Measurements from ENCODE around the gene FBXL7. TPM values are rescaled to one million over a fixed set of nuclear protein-coding genes. Genes with fewer than 3 reads are reported as not detected.

The FBXL7 gene
- total RNA-seq = 8.0 TPM
- long read RNA-seq, partial matches to known transcripts = 1 of 15 reads
- long read RNA-seq, other reads (novel, unspliced or antisense) = 14 of 15 reads

DNA sequence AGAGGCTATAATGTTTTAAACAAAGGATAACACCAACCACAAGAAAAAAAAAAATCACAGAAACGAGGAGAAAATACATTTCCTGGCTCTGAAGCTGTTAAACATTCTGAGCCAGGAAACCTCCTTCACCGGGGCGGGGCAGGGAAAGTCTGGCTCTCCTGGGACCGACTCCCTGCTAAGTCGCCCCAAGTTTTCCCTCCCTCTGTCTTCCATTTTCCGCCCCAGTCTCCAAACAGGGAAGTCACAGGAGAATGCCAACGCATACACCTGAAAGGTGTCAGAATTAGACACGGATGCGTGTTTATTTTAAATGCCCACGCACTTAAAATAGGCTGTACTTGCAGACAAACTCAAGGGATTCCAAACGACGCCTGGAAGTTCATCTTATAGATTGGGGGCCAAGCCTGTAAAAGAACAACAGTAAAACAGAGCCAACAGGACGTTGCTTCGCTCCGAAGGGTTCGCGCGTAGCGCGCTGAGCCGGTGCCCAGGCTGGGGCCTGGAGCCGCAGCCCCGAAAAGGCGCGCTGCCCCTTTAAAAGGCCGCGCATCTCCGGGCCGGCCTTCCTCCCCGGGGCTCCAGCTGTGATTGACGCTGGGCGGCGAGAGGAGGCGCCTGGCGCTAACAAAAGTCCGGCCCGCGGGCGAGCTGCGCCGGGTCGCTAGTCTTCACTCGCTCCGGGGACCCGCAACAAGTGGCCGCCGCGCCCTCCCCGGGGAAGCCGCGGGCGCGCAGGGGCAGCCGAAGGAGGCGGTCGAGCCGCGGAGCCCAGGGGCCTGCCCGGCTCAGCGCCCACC is at the start of gene FBXL7:
Gene FBXL7 (plus strand): TSS at position 653 of the 797 bp plus-strand sequence.
- peaks cover 6% of the 10 kb centered on the region for H3K4me1 ChIP-seq
- no peaks in the 10 kb centered on the region for H3K27me3 ChIP-seq (ENCODE audit: low read depth)
- H3K4me3 ChIP-seq = peak within 1 kb of the TSS; percentile 70
- intact Hi-C loops (cut with DNase I) = no loop called here
- H3K36me3 ChIP-seq = no peaks in the 10 kb centered on the region
- no peaks in the 10 kb centered on the region for H3K9me3 ChIP-seq
- DNase-seq = peak; percentile 79
- H3K27ac ChIP-seq = peak within 1 kb of the TSS; percentile 82
- TF ChIP-seq, protein P1, sequence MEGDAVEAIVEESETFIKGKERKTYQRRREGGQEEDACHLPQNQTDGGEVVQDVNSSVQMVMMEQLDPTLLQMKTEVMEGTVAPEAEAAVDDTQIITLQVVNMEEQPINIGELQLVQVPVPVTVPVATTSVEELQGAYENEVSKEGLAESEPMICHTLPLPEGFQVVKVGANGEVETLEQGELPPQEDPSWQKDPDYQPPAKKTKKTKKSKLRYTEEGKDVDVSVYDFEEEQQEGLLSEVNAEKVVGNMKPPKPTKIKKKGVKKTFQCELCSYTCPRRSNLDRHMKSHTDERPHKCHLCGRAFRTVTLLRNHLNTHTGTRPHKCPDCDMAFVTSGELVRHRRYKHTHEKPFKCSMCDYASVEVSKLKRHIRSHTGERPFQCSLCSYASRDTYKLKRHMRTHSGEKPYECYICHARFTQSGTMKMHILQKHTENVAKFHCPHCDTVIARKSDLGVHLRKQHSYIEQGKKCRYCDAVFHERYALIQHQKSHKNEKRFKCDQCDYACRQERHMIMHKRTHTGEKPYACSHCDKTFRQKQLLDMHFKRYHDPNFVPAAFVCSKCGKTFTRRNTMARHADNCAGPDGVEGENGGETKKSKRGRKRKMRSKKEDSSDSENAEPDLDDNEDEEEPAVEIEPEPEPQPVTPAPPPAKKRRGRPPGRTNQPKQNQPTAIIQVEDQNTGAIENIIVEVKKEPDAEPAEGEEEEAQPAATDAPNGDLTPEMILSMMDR (IDR thresholded peaks at IDR 0.05) = peak; percentile 41
- ATAC-seq = peak; percentile 92 to 95

DNA sequence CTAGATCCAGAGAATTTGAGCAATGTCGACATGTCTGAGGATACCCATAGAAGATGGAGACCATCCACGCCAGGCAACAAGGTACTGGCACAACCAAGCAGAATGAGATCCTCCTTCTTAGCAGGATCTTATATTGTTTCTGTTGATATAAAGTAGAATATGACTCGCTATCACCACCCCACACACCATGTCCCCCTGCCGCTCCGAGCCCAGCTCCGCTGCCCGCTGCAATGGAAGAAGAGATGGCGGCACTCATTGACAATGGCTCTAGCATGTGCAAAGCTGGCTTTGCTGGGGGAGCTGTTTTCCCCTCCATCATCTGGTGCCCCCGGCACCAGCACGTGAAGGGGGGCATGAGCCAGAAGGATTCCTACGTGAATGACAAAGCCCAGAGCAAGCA is 49.5 kb upstream of the FBXL7 start:
- ATAC-seq (no peak), DNase-seq (no peak)
- no peaks in the 10 kb centered on the region for H3K4me1 ChIP-seq

DNA sequence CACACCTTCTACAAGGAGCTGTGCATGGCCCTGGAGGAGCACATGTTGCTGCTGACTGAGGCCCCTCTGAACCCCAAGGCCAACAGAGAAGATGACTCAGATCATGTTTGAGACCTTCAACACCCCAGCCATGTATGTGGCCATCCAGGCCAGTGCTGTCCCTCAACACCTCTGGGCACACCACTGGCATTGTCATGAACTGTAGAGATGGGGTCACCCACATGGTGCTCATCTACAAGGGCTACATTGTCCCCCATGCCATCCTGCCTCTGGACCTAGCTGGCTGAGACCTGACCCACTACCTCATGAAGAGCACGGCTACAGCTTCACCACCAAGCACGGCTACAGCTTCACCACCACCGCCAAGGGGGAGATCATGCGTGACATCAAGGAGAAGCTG is 49.0 kb upstream of the FBXL7 start:
- no peak overlapping the region for H3K4me3 ChIP-seq
- no peak for ATAC-seq
- TF ChIP-seq, protein P1 (IDR thresholded peaks at IDR 0.05) = no peak
- H3K27me3 ChIP-seq (ENCODE audit: low read depth) = no peaks in the 10 kb centered on the region
- no peaks in the 10 kb centered on the region for H3K36me3 ChIP-seq
- no peak overlapping the region for H3K27ac ChIP-seq
- H3K4me1 ChIP-seq = no peaks in the 10 kb centered on the region
- intact Hi-C loops (cut with DNase I) = no loop called here
- no peak for DNase-seq
- H3K9me3 ChIP-seq = peaks cover 4% of the 10 kb centered on the region

More for the DNA sequence above, 49.5 kb upstream of the FBXL7 start:
- no peak overlapping the region for H3K4me3 ChIP-seq
- no peak overlapping the region for H3K27ac ChIP-seq
- no peaks in the 10 kb centered on the region for H3K27me3 ChIP-seq (ENCODE audit: low read depth)
- no peaks in the 10 kb centered on the region for H3K36me3 ChIP-seq
- no peaks in the 10 kb centered on the region for H3K9me3 ChIP-seq
- TF ChIP-seq, protein P1 (IDR thresholded peaks at IDR 0.05) = no peak
- intact Hi-C loops (cut with DNase I) = no loop called here

DNA sequence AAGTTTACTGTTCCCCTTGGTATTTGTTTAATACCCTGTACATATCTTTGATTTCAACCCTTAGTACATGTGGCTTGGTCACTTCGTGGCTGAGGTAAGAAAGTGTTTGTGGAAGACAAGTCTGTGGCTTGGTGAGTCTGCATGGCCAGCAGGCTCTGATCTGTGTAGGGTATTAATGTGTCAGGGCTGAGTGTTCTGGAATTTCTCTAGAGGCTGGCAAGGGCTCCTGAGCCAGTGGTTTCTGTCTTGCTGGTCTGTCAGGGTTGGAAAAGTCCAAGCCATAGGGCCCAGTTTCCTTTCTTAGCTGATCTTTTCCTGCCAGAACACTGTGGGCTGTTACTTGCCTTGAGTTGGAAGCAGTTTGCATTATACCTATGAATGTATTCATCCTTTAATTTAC is 48.0 kb upstream of the FBXL7 start:
- intact Hi-C loops (cut with DNase I) = no loop called here
- Histone ChIP-seq H3K4me3 (no peak overlapping the region), H3K4me1 (no peaks in the 10 kb centered on the region), H3K9me3 (peaks cover 13% of the 10 kb centered on the region), H3K27me3 (ENCODE audit: low read depth) (no peaks in the 10 kb centered on the region), H3K36me3 (no peaks in the 10 kb centered on the region), H3K27ac (no peak overlapping the region)
- TF ChIP-seq, protein P1 (IDR thresholded peaks at IDR 0.05) = no peak
- DNase-seq = no peak
- no peak for ATAC-seq

GRCh38 chr5:15452781-15453180 is 47.2 kb upstream of the FBXL7 start:
- H3K4me3 ChIP-seq = no peak overlapping the region
- no peak overlapping the region for H3K27ac ChIP-seq
- TF ChIP-seq, protein P1 (IDR thresholded peaks at IDR 0.05) = no peak
- ATAC-seq (no peak), DNase-seq (no peak)
- H3K9me3 ChIP-seq = peaks cover 13% of the 10 kb centered on the region
- no peaks in the 10 kb centered on the region for H3K27me3 ChIP-seq (ENCODE audit: low read depth)
- intact Hi-C loops (cut with DNase I) = no loop called here
- no peaks in the 10 kb centered on the region for H3K4me1 ChIP-seq
- no peaks in the 10 kb centered on the region for H3K36me3 ChIP-seq

All from lower lobe of right lung (tissue), 2 donors.